NCI-H524 treated with DMSO at 0.1 percent for 48 hours (cell line): ENCODE measurements around the gene OPN1SW.

Experiments used
- DNase-seq: peaks from one replicate; lab custom pipeline; 2025; lab: John Stamatoyannopoulos, UW

OPN1SW gene, protein sequence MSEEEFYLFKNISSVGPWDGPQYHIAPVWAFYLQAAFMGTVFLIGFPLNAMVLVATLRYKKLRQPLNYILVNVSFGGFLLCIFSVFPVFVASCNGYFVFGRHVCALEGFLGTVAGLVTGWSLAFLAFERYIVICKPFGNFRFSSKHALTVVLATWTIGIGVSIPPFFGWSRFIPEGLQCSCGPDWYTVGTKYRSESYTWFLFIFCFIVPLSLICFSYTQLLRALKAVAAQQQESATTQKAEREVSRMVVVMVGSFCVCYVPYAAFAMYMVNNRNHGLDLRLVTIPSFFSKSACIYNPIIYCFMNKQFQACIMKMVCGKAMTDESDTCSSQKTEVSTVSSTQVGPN

DNA sequence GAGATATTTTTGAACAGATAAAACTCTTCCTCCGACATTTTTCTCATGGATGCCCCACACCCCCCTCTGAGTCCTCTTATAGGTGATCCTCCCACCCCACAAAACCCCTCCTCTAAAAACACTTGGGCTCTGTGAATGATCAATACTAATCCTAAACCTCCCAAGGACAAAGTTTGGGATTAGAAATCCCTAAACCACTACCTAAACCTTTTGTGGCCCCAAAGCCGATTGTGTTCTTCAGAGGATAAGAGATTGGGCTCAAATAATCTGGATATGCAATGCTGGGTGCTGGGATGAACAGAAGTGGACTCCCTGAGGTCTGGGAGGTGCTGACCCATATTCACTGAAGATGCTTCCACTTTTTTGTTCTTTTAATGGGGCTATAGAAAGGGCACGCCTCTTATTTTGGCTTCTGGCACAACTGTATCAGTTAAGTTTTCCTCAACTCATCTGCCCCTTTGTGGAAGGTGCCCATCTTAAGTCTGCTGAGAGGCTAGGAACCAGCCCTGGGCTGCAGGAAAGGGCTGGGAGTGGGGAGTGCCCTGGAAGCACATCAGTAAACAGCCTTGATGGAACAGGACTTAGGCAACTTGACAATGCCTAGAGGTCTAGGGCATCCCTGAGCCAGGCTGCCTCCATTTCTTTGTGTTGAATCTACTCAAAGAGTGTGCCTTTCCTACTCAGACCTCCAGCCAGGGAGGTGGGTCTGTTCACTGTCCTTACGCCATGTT, at the start of gene OPN1SW:
Gene OPN1SW, minus strand, starts transcription at position 51 of the 731 bp plus-strand sequence. Its CDS starts 13 bp downstream, at position 38.
- DNase-seq, result no peak

DNA sequence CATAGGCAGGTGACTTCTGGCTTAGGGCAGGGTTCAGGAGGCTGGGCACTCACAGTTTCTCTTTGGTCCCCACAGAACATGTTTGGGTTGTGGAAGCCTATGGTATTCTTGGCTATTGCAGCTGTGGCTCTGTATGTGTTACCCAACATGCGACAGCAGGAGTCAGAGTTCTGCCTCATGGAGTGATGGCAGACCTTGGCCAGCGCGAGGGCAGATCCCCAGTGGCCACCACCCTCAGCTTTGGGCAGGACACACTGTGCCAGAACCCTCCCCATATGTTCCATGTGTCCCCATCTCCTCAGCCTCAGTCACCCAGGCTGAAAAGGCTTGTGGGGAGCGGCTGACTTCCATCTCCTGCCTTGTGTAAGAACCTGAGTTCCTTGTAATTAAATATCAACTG, 46.1 kb upstream of the OPN1SW start:
- no peak for DNase-seq

DNA sequence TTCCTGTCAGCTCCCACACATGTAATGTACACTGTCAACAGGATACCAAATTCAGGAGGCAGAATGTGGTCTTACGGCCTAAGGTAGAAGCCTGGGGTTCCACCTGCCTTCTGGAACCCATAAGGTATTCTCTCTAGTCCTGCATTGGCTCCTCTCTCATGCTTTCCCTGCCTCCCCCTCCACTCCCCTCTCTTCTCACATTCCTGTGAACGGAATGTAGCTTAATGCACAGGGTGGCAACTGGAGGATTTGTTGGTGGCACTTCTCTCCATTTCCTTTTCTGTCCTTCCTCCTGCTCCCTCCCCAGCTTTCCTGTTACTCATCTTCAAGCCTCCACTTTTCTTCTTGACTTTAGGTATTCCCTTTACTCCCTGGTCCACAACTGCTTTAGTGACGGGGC, 43.1 kb upstream of the OPN1SW start:
- DNase-seq, result no peak

DNA sequence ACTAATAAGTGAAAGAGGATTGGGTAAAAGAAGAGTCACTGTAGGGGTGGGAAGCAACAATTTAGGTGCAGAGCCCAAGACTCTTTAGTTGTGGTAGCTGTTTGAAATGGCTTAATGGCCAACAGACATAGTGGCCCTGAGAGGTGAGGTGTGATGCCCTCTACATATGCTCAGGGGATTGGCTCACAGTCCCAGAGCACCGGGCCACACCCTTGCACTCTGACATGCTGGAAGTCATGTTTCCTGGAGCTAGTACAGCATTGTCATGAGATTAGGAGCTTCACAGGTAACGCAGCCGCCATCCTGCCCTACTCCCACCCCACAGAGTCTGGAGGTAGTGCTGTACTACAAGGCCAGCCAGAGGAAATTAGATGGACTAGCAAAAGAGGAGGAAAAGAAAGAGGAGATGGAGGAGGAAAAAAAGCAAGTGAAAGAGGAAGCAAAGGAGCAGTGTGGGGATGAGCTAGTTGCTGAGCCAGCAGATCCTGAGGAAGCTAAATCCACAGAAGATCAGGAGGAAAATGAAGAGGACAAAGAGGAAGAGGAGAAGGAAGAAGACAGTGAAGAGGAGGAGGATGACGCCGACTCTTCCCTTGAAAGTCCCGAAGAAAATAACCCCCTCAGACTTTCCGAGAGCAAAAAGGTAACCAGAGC, 39.8 kb upstream of the OPN1SW start:
- no peak for DNase-seq

DNA sequence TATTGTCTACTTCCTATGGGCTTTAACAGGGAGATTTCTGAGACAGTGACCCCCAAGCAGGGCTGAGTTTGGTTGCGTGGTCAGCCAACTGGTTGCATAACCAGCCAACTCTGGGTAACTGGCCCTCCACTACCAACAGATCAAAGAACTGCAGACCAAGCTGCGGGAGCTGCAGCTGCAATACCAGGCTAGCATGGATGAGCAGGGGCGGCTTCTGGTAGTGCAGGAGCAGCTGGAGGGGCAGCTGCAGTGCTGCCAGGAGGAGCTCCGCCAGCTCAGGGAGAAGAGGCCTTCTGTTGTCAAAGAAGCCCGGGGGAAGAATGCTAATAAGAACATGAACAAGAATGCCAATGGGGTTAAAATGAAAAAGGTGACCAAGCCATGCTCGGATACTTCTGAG, 38.9 kb upstream of the OPN1SW start:
- no peak for DNase-seq

DNA sequence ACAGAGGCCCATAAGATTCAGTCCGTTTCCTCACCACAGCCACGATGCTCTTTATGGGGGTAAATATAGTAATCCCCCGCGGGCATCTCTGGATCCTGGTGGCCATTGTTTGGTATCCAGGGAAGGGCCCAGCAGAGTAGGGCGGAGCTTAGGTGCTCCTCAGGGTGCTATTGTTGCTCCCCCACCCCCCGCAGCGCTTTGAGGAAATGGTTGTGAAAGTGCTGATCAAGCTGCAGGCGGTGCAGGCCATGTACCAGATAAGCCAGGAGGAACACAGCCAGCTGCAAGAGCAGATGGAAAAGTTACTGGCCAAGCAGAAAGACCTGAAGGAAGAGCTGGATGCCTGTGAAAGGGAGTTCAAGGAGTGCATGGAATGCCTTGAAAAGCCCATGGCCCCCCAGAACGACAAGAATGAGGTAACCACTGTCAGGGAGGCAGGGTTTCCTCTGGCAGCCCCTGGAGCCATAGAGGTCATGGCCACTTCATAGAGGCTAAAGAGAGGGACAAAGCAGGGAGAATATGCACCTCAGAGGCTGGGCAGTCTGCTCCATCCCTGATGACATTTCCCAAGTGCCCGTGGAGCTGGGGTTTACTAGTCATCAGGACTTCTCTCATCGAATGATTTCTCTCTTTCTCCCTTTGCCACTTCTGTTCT, 37.0 kb upstream of the OPN1SW start:
- no peak for DNase-seq

DNA sequence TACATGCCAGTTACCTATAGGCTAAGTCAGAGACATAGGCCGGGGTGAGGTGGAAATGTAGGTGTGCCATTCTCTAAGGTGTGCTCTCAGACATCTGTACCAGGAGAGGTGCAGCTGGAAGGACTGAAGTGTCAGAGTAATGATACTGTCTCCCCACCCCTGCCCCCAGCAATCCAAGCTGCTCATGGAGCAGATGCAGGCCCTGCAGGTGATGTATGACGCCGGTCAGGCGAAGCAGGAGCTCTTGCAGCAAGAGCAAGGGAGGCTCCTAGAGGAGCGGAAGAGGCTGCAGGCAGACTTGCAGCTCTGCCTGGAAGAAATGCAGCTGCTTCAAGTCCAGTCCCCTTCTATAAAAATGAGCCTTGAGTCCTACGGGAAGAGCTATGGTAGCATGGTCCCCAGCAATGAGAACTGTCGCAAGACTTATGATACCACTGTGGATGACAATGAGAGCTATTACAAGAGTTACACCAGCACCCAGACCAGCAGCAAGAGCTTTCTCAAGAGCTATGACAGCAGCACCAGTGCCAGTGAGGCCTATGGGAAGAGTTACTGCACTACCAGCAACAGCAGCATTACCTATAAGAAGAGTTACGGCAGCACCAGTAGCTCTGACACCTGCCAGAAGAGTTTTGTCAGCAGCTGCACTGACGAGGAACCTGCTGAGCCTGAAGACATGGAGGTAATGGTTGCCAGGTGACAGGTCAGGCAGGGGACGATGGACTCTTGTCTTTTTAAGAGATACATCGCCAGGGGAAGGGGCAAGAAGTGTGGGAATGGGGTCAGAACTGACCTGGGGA, 36.2 kb upstream of the OPN1SW start:
- no peak for DNase-seq

DNA sequence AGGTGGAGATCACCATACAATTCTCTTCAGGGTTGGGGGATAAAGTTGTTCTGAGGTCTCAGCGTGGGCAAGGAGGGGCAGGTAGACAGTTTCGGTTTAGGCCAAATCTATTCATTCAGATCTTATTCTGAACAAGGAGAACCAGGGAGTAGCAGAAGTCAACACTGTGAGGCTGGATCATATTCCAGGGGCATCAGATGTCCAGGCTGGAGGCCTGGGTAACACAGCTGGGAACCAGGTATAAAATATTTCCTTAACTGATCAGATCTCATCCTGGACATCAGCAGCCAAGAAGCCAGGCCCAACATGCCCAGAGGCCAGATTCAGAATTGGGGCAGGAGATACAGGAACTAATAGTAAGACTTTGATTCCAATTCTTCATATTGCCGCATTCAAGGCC, 35.4 kb upstream of the OPN1SW start:
- no peak for DNase-seq

DNA sequence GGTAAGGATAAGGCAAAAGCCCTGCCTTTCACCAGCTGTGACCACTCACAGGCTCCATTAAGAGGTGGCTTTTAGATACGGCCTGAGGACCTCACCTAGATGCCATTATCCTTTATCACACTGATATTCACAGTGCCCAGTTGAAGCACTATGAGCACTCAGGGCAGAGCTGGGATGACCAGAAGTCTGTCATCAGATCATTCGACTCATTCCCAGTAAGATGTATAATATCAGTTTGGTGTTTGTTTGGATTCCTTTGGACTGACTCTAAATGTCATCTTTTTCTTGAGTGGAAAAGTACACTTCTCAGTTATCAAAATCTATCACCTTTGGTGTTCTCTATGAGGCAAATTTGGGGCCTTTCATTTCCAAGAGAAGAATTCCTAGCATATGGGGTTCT, 34.9 kb upstream of the OPN1SW start:
- no peak for DNase-seq

DNA sequence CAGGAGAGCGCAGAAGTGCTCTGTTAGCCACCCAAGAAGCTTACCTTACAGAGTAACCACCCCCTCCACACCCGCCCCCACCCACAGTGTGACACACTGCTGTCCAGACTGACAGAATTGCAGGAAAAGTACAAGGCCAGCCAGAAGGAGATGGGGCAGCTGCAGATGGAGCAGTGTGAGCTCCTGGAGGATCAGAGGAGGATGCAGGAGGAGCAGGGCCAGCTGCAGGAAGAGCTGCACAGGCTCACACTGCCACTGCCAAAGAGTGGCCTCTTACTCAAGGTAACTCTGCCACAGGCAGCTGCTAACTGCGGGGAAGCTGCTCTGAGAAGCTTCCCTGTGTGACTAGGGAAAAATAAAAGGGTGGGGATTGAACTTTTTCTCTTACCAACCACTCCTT, 33.8 kb upstream of the OPN1SW start:
- DNase-seq, result no peak

DNA sequence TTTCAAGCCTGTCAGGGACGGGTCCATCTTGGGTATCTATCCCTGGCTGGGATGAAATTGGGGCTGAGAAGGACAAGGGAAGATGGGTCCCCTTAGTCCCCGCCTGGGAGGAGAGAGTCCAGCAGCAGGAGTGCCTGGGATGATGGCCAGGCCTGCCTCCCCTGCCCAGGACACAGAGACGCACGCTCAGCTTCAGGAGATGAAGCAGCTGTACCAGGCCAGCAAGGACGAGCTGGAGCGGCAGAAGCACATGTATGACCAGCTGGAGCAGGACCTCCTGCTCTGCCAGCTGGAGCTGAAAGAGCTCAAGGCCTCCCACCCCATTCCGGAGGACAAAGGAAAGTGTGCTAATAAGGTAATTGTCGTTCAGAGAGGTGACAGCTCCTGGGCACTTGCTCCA, 31.6 kb upstream of the OPN1SW start:
- no peak for DNase-seq

DNA sequence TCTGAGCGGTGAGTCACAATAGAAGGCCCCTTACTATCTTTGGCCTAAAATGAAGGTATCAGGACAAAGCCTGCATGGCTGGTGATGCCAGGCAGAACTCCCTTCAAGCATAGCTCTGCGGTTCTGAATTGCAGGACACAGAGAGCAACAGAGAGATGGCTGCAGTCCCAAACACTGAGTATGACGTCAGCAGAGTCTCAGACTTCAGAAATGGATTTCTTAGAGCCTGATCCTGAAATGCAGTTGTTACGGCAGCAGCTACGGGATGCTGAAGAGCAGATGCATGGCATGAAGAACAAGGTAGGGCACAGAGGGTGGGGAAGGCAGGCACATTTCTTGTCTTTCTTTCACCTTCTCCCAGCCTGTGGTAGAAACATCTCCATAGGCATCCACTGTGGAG, 29.6 kb upstream of the OPN1SW start:
- no peak for DNase-seq

DNA sequence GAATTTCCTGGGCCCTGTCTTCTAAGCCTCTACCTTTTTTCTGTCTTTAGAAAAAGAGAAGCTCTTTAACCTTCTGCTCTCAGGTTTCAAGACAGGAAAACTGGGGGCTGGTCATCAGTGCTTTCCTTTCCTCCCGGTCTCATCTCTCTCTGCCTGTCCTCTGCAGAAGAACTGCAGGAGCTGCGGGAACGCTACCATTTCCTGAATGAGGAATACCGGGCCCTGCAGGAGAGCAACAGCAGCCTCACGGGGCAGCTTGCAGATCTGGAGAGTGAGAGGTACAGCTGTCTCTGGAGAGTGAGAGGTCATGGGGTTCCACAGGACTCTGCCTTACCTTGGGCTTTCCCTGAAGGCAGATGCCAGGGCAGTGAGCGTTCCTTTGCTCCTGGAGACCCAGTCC, 28.9 kb upstream of the OPN1SW start:
- no peak for DNase-seq

DNA sequence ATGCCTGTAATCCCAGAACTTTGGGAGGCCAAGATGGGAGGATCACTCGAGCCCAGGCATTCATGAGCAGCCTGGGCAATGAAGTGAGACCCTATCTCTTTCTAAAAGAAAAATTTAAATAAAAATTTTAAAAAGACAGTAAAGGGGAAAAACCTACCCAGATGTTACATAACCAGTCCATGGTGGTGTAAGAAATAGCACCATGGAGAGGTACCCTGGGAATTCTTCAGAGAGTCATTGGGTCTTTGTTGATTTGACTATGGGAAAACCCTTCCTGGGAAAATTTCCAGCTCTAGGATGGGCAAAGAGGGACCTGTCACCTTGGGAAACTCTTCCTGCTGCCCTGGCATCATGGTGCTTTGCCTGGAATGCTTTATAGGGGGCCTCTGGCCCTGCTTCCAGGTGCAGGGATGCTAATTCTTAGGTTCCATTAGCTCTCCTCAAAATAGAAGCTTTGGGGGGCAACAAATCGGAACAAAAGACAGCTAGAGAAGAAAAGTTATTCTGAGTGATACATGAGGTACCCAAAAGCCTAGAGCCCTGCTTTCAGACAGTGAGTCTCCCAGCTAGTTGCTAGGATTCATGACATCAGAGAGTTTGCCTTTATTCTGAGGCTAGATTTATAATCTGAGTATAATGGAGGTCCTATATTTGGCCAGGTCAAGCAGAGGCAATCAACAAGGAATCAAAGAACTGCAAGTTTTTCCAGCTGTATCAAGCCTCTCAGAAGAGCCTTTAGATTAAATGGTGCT, 26.2 kb upstream of the OPN1SW start:
- DNase-seq, result no peak

DNA sequence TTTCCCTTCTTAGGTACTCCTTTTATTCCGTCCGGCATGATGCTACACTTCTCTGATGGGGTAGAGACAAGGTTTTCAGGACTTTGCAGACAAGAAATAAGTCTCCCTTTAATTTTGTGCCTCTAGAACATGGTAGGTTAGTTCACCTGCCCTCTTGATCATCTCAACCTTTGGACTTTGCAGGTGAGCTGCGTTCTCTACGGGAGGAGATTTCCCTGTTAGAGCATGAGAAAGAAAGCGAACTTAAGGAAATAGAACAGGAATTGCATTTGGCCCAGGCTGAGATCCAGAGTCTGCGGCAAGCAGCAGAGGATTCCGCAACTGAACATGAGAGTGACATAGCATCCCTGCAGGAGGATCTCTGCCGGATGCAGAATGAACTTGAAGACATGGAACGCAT, 25.4 kb upstream of the OPN1SW start:
- DNase-seq, result no peak

DNA sequence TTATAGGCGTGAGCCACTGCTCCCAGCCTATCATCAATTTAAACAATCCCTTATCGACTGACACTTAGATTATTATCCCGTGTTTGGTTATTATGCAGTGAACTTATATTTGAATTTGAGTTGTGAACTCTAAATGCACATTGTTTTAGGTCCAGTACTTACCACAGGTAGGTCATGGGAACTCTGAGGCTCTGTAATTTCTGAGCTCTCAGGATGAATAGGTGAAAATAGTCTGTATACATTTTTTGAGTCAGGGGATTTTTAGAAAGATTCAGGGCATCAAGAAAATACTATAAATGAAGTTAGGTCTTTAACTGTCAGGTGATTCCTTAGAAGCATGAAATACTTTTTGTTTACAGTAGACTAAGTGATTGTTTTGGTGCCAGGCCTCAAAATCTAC, 25.0 kb upstream of the OPN1SW start:
- no peak for DNase-seq

DNA sequence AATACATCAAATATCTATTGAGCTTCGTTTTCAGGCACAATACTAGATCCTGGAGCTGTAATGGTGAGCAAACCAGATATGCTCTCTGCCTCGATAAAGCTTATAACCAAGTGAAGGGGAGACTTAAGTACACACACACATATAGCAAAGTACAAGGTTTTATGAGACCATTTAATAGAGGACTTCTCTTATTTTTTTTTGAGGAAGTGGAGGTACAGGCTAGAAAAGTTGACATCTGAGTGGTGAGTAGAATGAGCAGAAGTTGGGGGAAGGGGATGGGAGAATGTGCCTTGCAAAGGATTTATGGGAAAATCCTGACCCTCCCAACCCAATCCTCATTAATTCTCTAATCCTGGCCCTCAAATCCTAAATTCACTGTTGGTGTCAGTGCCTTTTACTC, 23.9 kb upstream of the OPN1SW start:
- no peak for DNase-seq

DNA sequence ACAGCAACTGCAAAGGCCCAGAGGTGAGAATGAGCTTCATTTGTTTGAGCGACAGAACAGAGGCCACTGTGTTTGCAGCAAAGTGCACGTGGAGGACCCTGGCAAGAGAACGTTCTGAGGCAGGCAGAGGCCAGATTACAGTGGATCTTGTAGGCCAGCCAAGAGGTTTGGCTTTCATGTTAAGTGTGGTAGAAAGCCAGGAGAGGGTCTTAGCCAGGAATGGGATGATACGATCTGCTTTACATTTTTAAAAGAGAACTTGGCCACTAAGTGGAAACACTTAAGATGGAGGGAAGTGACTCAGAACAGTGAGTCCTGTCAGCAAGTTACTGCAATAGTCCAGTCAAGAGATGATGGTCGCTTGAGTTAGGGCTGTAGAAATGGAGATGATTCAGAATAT, 20.7 kb upstream of the OPN1SW start:
- DNase-seq, result no peak

DNA sequence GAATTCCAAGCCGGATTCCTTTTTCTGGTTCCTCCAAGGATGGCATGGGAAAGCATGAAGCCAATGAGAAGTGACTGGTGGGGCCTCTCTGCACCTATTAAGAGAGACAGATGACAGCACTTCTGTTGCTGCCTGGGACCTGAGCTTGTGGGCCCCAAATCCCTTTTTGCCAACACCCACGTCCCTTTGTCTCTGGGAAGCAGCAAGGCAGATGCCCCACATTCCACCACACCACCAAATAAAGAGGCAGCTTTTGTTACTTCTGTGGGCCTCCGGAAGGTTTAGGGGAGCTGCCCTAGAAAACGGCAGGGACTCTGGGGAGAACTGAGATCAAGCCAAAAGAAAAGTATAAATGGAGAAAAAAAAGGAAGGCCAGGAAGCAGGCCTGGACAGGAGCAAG, 19.5 kb upstream of the OPN1SW start:
- no peak for DNase-seq

DNA sequence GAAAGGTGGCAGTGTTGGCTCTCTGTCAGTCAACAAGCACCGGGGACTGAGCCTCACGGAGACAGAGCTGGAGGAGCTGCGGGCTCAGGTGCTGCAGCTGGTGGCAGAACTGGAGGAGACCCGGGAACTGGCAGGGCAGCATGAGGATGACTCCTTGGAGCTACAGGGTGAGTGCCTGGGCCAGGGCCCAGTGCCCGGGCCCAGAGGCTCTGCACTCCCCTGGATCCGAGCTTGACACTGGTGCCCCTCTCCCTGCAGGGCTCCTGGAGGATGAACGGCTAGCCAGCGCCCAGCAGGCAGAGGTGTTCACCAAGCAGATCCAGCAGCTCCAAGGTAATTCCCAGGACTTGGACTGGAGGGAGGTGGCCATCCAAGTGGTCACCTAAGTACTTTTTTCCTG, 18.8 kb upstream of the OPN1SW start:
- DNase-seq, result no peak

DNA sequence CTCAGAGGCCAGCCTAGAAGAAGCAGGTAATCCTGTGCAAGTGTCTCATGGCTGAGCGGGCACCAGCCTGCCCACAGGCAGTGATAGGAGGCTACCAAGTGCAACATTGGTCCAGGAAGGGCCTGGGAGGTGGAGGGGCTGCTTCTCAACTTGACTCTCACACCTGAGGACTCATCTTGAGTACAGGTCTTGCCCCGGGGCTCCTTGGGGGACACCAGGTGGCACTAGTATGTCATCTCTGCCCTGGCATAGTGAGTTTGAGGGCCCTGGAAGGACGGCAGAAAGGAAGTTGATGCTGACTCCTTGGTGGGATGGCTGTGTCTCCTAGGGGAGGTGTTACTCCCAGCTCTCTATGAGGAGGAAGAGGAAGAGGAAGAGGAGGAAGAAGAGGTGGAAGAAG, 18.4 kb upstream of the OPN1SW start:
- DNase-seq, result no peak
